Measurements from ENCODE around the gene CNTN5. TPM values are rescaled to one million over a fixed set of nuclear protein-coding genes. Genes with fewer than 3 reads are reported as not detected.

CNTN5 gene
- total and polyA plus RNA-seq, 10 of the 15 experiments (the other 5 are each of a cell fraction or from before 2014, with no cell fraction given) = 0.01 TPM; not detected in 9

DNA sequence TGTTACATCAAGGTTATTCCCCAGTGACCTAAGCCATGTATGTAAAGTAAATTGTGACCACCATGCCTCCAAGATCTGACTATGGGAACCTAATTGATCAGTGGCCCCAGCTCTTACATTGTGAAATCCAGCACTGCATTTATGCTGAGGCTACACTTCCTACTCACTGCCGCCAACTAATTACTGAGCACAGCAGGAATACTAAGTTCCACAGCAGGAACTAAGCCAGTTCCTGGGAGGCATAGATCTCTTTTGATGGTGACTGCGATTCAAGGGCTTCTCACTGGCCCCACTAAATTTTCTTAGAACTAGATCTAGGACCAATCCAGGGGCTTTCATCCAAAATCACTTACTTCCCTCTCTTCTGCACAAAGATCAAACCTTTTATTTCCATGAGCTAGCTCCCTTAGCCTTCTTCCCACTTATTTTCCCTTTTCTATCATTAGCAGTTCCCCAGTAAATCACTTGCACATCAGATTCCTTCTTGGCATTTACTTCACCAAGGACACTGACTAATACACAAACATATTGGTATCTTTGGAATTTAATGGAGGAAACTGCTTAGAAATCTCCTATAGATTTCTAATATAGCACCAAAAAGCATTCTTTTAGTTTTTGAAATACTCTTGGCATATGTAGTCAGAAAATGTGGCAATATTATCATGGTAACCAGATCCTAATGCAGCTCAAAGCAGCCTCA, 46.0 kb downstream of the CNTN5 start (continued):
- TF ChIP-seq SPI1 (IDR thresholded peaks at IDR 0.05; ENCODE audit: borderline replicate concordance, insufficient read depth, low read depth, low read length) (no peak), NFYA (IDR thresholded peaks at IDR 0.05; ENCODE audit: borderline replicate concordance, low read depth, low read length) (no peak), ZNF207 (IDR thresholded peaks at IDR 0.05; ENCODE audit: borderline replicate concordance) (no peak), ZNF384 (IDR thresholded peaks at IDR 0.05; ENCODE audit: borderline replicate concordance, low read depth, low read length) (no peak), EED (IDR thresholded peaks at IDR 0.05; ENCODE audit: low read depth) (no peak), HDAC6 (IDR thresholded peaks at IDR 0.05; ENCODE audit: unreplicated experiment) (no peak)

DNA sequence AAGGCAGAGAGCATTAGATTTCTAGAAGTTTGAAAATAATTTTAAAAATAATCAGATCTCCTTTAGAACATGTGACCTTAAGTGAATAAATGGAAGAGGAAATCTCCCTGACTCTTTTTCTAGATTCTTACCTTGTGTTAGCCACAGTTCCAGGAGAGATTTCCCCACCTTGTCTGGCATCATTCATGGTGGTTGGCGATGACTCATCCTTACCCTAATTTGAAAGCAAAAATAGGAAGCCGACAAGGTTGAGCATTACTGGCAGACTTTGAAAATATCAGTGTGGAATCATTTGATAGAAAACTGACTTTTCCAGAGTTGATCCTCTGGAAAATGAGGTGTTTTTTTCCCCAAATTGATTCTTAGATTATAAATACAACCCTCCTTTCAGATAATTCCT, 48.1 kb downstream of the CNTN5 start:
- whole genome bisulfite sequencing (ENCODE audit: insufficient coverage, insufficient replicate concordance, low lambda C conversion rate, missing lambda C conversion rate) = 50% methylated on average over 2 of the region's 2 CpGs
- SMC1A ChIA-PET (ENCODE audit: uncharacterized antibody, unreplicated experiment) = no interaction called here
- DNase-seq (ENCODE audit: low read depth, low spot score) (no peak), FAIRE-seq (no peak), ATAC-seq (peak; percentile 51; the same call in 2 of the 3 replicates)
- H3K27ac ChIP-seq (ENCODE audit: control insufficient read depth, insufficient read depth) = no peak overlapping the region
- H3K9me3 ChIP-seq (replicated peaks; ENCODE audit: control insufficient read depth, insufficient read depth, low read length) = no peaks in the 10 kb centered on the region
- no peak overlapping the region for H3K4me3 ChIP-seq
- no TSS peak for BruUV-seq (replicated peaks)
- no peak for TF ChIP-seq DPF2 (IDR thresholded peaks at IDR 0.05)
- no peak for TF ChIP-seq GATAD2B (conservative IDR thresholded peaks at IDR 0.05; ENCODE audit: low read depth)
- TF ChIP-seq, protein P1, sequence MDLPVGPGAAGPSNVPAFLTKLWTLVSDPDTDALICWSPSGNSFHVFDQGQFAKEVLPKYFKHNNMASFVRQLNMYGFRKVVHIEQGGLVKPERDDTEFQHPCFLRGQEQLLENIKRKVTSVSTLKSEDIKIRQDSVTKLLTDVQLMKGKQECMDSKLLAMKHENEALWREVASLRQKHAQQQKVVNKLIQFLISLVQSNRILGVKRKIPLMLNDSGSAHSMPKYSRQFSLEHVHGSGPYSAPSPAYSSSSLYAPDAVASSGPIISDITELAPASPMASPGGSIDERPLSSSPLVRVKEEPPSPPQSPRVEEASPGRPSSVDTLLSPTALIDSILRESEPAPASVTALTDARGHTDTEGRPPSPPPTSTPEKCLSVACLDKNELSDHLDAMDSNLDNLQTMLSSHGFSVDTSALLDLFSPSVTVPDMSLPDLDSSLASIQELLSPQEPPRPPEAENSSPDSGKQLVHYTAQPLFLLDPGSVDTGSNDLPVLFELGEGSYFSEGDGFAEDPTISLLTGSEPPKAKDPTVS (IDR thresholded peaks at IDR 0.05; ENCODE audit: low read depth, low read length) = no peak
- TF ChIP-seq SUPT20H (IDR thresholded peaks at IDR 0.05; ENCODE audit: borderline replicate concordance, control insufficient read depth, low read depth, low read length) = no peak
- TF ChIP-seq ASH2L (IDR thresholded peaks at IDR 0.05; ENCODE audit: borderline replicate concordance, low read depth) = no peak
- no peak for TF ChIP-seq CBX3 (IDR thresholded peaks at IDR 0.05; ENCODE audit: borderline replicate concordance, low read depth)
- no peak for TF ChIP-seq PAX8 (IDR thresholded peaks at IDR 0.05)
- no peak overlapping the region for H2AFZ ChIP-seq (ENCODE audit: control insufficient read depth, low read depth, low read length)
- POLR2A ChIA-PET = no interaction called here
- intact Hi-C loops (cut with micrococcal nuclease; ENCODE audit: unreplicated experiment) = no loop called here
- in situ Hi-C loops (cut with MboI) = no loop called here
- RAD21 ChIA-PET (ENCODE audit: unreplicated experiment) = no interaction called here
- H3K79me2 ChIP-seq (ENCODE audit: control insufficient read depth, insufficient read depth, low read length) = no peaks in the 10 kb centered on the region
- H3K4me1 ChIP-seq (ENCODE audit: control insufficient read depth, insufficient read depth, low read length) = no peaks in the 10 kb centered on the region
- CTCF ChIA-PET = interaction anchor here (0.5 to 1.6 kb wide), 2 partner anchors 23 to 42 kb away, joined by 3 read pairs; no protein-coding TSS in a partner anchor
- no peaks in the 10 kb centered on the region for H3K36me3 ChIP-seq (ENCODE audit: control insufficient read depth in 2 of 2, insufficient read depth in 2 of 2, low read length in 1 of 2)
- H3K27me3 ChIP-seq (replicated peaks in 1 of 2; ENCODE audit: control insufficient read depth in 2 of 2, insufficient read depth in 2 of 2, low read length in 1 of 2) = no peaks in the 10 kb centered on the region
- no peak overlapping the region for H3K9ac ChIP-seq (ENCODE audit: control insufficient read depth, insufficient read depth, low read length)
- H3K4me2 ChIP-seq (ENCODE audit: control insufficient read depth, insufficient read depth) = no peak overlapping the region
- no peaks in the 10 kb centered on the region for H4K20me1 ChIP-seq (ENCODE audit: control insufficient read depth, insufficient read depth)
